GM19468 (cell line): ENCODE data around the gene LYPD1.

Experiments used
- ATAC-seq: cut with Tn5 transposase; IDR thresholded peaks from one replicate; pipeline ENCODE4 v1.9.1; 2021; ENCODE audit warnings: mild to moderate bottlenecking, moderate library complexity, moderate number of reproducible peaks; ENCODE audit not compliant: unreplicated experiment; ENCODE audit errors: extremely low read depth

The LYPD1 gene

GRCh38 chr2:132604561-132604960 is 65.4 kb downstream of the LYPD1 start:
- no peak for ATAC-seq

GRCh38 chr2:132599556-132599955 is 70.4 kb downstream of the LYPD1 start:
- ATAC-seq = no peak

- no peak for ATAC-seq
Observed at GRCh38 chr2:132598536-132598935, 71.5 kb downstream of the LYPD1 start.

GRCh38 chr2:132597831-132598230 is 72.2 kb downstream of the LYPD1 start:
- no peak for ATAC-seq

GRCh38 chr2:132597166-132597565 is 72.8 kb downstream of the LYPD1 start:
- ATAC-seq = no peak

DNA sequence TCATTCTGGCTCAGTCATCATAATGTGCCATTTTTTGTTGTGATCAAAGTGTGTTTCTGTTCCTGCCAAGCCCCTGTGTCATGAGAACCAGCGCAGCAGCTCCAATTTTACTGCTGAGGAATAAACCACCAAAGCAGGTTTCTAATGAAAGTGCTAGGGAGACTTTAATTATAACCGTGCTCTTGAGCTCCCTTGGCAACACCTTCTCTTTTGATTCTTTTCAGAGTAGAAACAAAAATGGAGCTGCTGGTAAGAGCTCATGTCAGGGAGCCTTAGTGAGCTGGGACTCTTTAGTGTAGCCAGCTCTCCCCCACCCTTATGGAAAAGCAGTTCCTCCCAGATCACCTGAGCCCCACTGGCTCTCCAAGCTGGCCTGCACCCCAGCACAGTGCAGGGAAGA is 74.3 kb downstream of the LYPD1 start:
- no peak for ATAC-seq

DNA sequence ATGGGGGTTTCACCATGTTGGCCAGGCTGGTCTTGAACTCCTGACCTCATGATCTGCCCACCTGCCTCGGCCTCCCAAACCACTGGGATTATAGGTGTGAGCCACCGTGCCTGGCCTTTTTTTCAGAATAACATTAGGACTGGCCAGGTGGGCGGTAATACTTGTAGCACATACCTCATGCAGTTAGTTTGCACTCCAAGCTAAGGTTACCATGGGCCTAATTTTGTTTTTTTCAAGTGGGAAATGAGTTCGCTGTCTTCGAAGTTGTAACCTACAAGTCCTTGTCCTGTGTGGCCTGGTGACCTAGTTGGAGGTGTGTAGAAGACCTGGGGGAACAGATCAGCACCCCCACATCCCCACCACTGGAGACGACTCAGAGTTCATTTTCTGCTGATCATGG is 74.8 kb downstream of the LYPD1 start:
- no peak for ATAC-seq
